Right atrium auricular region (tissue), 2 donors: ENCODE data around the gene NEK2. TPM values are rescaled to one million over a fixed set of nuclear protein-coding genes. Genes with fewer than 3 reads are reported as not detected.

Experiments
- DNase-seq: peaks from one replicate; pipeline ENCODE4 v3.0.0-alpha.2; 2019; ENCODE audit warnings: low spot score
- H3K27ac ChIP-seq, 2 donors: fragments of 200-600 bp; sonication (generic); 1 replicate in 1 of 2; 2 replicates in 1 of 2; pipeline ENCODE4 v1.5.1; 2016 to 2019
- H3K27me3 ChIP-seq, 2 donors: fragments of 200-600 bp; sonication (generic); one replicate each; pipeline versions ENCODE4 v1.5.1 to v1.6.0; 2017 to 2019
- H3K36me3 ChIP-seq: fragments of 200-600 bp; sonication (generic); one replicate; pipeline ENCODE4 v1.5.1; 2016
- H3K4me1 ChIP-seq, 2 donors: fragments of 200-600 bp; sonication (generic); one replicate each; pipeline versions ENCODE4 v1.5.1 to v1.6.0; 2017 to 2019
- H3K4me3 ChIP-seq, 2 donors: fragments of 200-600 bp; sonication (generic); 1 replicate in 1 of 2; 2 replicates in 1 of 2; pipeline ENCODE4 v1.5.1; 2017 to 2019; ENCODE audit warnings: mild to moderate bottlenecking in 1 of 2, moderate library complexity in 1 of 2
- H3K9me3 ChIP-seq, 2 donors: fragments of 200-600 bp; sonication (generic); one replicate each; pipeline ENCODE4 v1.5.1; 2019
- CTCF ChIP-seq, 2 donors: fragments of 200-600 bp; sonication (generic); IDR thresholded peaks; one replicate each; pipeline ENCODE4 v1.5.1; 2019; ENCODE audit warnings: antibody characterized with exemption in 2 of 2
- total RNA-seq, 2 donors: library from RNA; depleted of rRNA; stranded (reverse); fragments of >200 nt; gene quantifications; one replicate each; pipeline ENCODE4 v1.1.0, GENCODE V29; 2016

NEK2 gene
- total RNA-seq, 2 donors from 2014 or later: 2.2 TPM; not detected in 1

- no peak overlapping the region for H3K4me3 ChIP-seq
- DNase-seq: no peak
- H3K36me3 ChIP-seq: no peaks in the 10 kb centered on the region
- no peaks in the 10 kb centered on the region for H3K27me3 ChIP-seq
- no peak for TF ChIP-seq CTCF (IDR thresholded peaks at IDR 0.05)
- no peaks in the 10 kb centered on the region for H3K9me3 ChIP-seq
- H3K4me1 ChIP-seq: no peaks in the 10 kb centered on the region
- H3K27ac ChIP-seq: no peak overlapping the region
Observed at GRCh38 chr1:211660718-211661222, 14.7 kb downstream of the NEK2 start.

- Histone ChIP-seq H3K9me3 (no peaks in the 10 kb centered on the region), H3K27ac (no peak overlapping the region), H3K36me3 (no peaks in the 10 kb centered on the region), H3K4me1 (peaks cover 0 to 6% of the 10 kb centered on the region in 2 donors), H3K4me3 (no peak overlapping the region), H3K27me3 (no peaks in the 10 kb centered on the region)
- no peak for DNase-seq
- no peak for TF ChIP-seq CTCF (IDR thresholded peaks at IDR 0.05)
Observed at GRCh38 chr1:211656728-211657127, 18.7 kb downstream of the NEK2 start.

GRCh38 chr1:211654838-211655787, 20.3 kb downstream of the NEK2 start:
- DNase-seq: peak; percentile 90
- Histone ChIP-seq H3K4me1 (peaks cover 0 to 6% of the 10 kb centered on the region in 2 donors), H3K4me3 (peak overlapping the region in 1 of 2 donors; percentile 8), H3K36me3 (no peaks in the 10 kb centered on the region), H3K27ac (no peak overlapping the region), H3K27me3 (no peaks in the 10 kb centered on the region), H3K9me3 (no peaks in the 10 kb centered on the region)
- peak; percentile 88 to 93 for TF ChIP-seq CTCF (IDR thresholded peaks at IDR 0.05)

- Histone ChIP-seq H3K4me1 (peaks cover 0 to 6% of the 10 kb centered on the region in 2 donors), H3K36me3 (no peaks in the 10 kb centered on the region), H3K9me3 (no peaks in the 10 kb centered on the region), H3K27ac (no peak overlapping the region), H3K4me3 (no peak overlapping the region), H3K27me3 (no peaks in the 10 kb centered on the region)
- no peak for TF ChIP-seq CTCF (IDR thresholded peaks at IDR 0.05)
- no peak for DNase-seq
Observed at GRCh38 chr1:211653959-211654496, 21.4 kb downstream of the NEK2 start.

GRCh38 chr1:211653293-211653692, 22.1 kb downstream of the NEK2 start:
- TF ChIP-seq CTCF (IDR thresholded peaks at IDR 0.05): no peak
- no peaks in the 10 kb centered on the region for H3K9me3 ChIP-seq
- peaks cover 0 to 12% of the 10 kb centered on the region in 2 donors for H3K4me1 ChIP-seq
- H3K36me3 ChIP-seq: no peaks in the 10 kb centered on the region
- no peak overlapping the region for H3K4me3 ChIP-seq
- no peak for DNase-seq
- H3K27ac ChIP-seq: no peak overlapping the region
- no peaks in the 10 kb centered on the region for H3K27me3 ChIP-seq
